Panc1 (cell line): Measurements from ENCODE around the gene CAMK1G.

Source experiments
- POLR2AphosphoS5 ChIP-seq: IDR thresholded peaks from 2 replicates; pipeline ENCODE4 v1.6.1; 2012; ENCODE audit warnings: mild to moderate bottlenecking, low read depth, low read length, moderate library complexity
- TCF7L2 ChIP-seq: IDR thresholded peaks from 2 replicates; pipeline ENCODE4 v1.6.1; 2011; ENCODE audit warnings: mild to moderate bottlenecking, low read depth, low read length, inconsistent platforms
- TF ChIP-seq, protein P1 (sequence below): fragments of 450-650 bp; IDR thresholded peaks from 2 replicates; pipeline ENCODE4 v1.5.1; 2017; ENCODE audit warnings: mild to moderate bottlenecking

DNA sequence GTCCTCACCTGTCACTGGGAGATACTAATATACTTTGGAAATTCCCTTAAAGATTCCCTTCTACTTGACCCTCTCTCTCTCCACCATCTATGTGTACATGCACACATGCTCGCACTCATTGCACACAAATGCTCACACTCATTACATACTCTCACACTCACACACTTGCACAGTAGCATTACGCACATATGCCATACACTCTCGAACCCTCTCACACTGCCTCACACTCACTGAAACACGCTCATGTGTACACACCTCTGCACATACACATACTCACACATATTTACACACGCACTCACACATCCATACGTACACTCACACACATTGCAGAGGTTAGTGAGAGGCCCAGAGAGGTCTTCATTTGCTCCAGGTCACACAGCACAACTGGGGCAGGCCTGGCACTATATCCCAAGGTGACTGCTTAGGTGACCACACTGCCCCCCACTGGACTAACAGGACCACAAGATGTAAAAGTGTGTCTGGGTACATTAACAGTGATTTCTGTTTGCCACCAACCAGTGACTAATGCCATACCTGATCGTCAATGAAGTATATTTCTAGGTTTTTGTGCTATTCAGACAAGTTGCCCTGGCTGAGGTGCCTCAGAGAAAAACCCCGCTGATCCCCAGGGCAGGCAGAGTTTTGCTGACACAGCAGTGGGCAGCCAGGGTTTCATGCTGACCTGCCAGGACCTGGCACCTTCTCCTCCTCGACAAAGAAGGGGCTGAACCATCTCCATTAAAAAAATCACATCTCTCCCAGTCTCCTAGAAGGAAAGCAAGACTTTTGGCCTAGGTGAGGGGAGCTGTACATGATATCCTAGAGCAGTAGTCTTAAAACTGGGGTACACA, 28.5 kb upstream of the CAMK1G start:
- TF ChIP-seq, protein P1, sequence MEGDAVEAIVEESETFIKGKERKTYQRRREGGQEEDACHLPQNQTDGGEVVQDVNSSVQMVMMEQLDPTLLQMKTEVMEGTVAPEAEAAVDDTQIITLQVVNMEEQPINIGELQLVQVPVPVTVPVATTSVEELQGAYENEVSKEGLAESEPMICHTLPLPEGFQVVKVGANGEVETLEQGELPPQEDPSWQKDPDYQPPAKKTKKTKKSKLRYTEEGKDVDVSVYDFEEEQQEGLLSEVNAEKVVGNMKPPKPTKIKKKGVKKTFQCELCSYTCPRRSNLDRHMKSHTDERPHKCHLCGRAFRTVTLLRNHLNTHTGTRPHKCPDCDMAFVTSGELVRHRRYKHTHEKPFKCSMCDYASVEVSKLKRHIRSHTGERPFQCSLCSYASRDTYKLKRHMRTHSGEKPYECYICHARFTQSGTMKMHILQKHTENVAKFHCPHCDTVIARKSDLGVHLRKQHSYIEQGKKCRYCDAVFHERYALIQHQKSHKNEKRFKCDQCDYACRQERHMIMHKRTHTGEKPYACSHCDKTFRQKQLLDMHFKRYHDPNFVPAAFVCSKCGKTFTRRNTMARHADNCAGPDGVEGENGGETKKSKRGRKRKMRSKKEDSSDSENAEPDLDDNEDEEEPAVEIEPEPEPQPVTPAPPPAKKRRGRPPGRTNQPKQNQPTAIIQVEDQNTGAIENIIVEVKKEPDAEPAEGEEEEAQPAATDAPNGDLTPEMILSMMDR, result no peak; the same call in 1 of the 2 replicates
- TF ChIP-seq POLR2AphosphoS5 (no peak), TCF7L2 (no peak)
